Heart right ventricle (tissue), 16 donors: ENCODE results near the gene CACNA1C. TPM values are rescaled to one million over a fixed set of nuclear protein-coding genes. Genes with fewer than 3 reads are reported as not detected.

Experiments used
- ATAC-seq, 8 donors: fragments of 200-7000 bp; cut with Tn5 transposase; one replicate each; pipeline ENCODE4 v1.9.1; 2020; ENCODE audit warnings: mild to moderate bottlenecking in 8 of 8, moderate library complexity in 8 of 8, moderate number of reproducible peaks in 1 of 8
- DNase-seq, 2 donors: peaks; one replicate each; pipeline ENCODE4 v3.0.0-alpha.2; 2020
- H3K27ac ChIP-seq, 10 donors: fragments of 200-600 bp; sonication (generic) in 2 of 10; one replicate each; pipeline versions ENCODE4 v1.5.0 to v1.8.0; 2020 to 2022; ENCODE audit warnings: mild to moderate bottlenecking in 3 of 10
- H3K27me3 ChIP-seq, 7 donors: fragments of 200-600 bp; one replicate each; pipeline ENCODE4 v1.8.0; 2021 to 2022; ENCODE audit warnings: mild to moderate bottlenecking in 2 of 7
- H3K36me3 ChIP-seq, 9 donors: fragments of 200-600 bp; sonication (generic) in 1 of 9; one replicate each; pipeline versions ENCODE4 v1.5.0 to v1.8.0; 2020 to 2022; ENCODE audit warnings: mild to moderate bottlenecking in 2 of 9
- H3K4me1 ChIP-seq, 9 donors: fragments of 200-600 bp; sonication (generic) in 1 of 9; one replicate each; pipeline versions ENCODE4 v1.5.0 to v1.8.0; 2020 to 2022; ENCODE audit warnings: mild to moderate bottlenecking in 4 of 9
- H3K4me3 ChIP-seq, 10 donors: fragments of 200-600 bp; sonication (generic) in 2 of 10; one replicate each; pipeline versions ENCODE4 v1.5.0 to v1.8.0; 2020 to 2022; ENCODE audit warnings: mild to moderate bottlenecking in 7 of 10, moderate library complexity in 2 of 10
- H3K9me3 ChIP-seq, 11 donors: fragments of 200-600 bp in 10 of 11; sonication (generic) in 2 of 11; one replicate each; pipeline versions ENCODE4 v1.5.0 to v1.8.0; 2013 to 2022; ENCODE audit warnings: mild to moderate bottlenecking in 2 of 11, control low read depth in 1 of 11, moderate library complexity in 1 of 11
- CTCF ChIP-seq, 9 donors: fragments of 200-600 bp; sonication (generic) in 2 of 9; IDR thresholded peaks; one replicate each; pipeline versions ENCODE4 v1.5.0 to v1.8.0; 2021 to 2022; ENCODE audit warnings: antibody characterized with exemption in 9 of 9, mild to moderate bottlenecking in 5 of 9, moderate library complexity in 1 of 9
- WGBS, 2 donors: extraction: QIAGEN DNeasy Blood & Tissue Kit; methylation state at CpG; one replicate each; pipeline ENCODE4 v1.1.7; 2013; ENCODE audit warnings: inconsistent platforms in 1 of 2; 5-methylcytosine and 5-hydroxymethylcytosine counted together
- intact Hi-C, 10 donors: fragments of 100-400 bp; cut with DNase I; formaldehyde crosslinking; loops; one replicate each; pipeline versions ENCODE4 v1.11.1 to v1.14.2; 2022
- polyA plus RNA-seq, 2 donors: library from polyadenylated mRNA; stranded (reverse); fragments of 200-250 nt; gene quantifications; one replicate each; pipeline ENCODE4 v1.2.3, GENCODE V29; 2013
- total RNA-seq, 10 donors: library from RNA; stranded (reverse); fragmentation: NEBNext Ultra II Directional in 3 of 10; extraction: Animal tissue kit (Norgen Biotek cat#: 25700) in 3 of 10; gene quantifications; one replicate each; pipeline versions ENCODE4 v1.2.1 to v1.2.4, GENCODE V29; 2021 to 2023
- donor health status: Arrhythmogenic right ventricular cardiomyopathy.
- donor health status: ischemic (EF 13 %, LVEDD 7.1; RV severe dilation, severe dysfunction).
- donor health status: healthy with polysubstance abuse.
- donor health status: DM: no; HTN: yes; CAD: no.
- donor health status: DM: no; HTN: no; CAD: no.
- donor health status: ischemic (EF 25% LVEDD 6.9; RV normal size, moderate dysfunction).
- donor health status: ischemic (EF 25% LVEDD 5.7; RV mildly dilated, moderate dysfunction).
- donor health status: healthy.
- donor health status: DM: yes; HTN: yes; CAD: no.
- donor health status: Ischemic cardiomyopathy.
- donor health status: ischemic (EF 35%, LVEDD 5.7; RV mildly dilated, moderate dysfunction).
- donor health status: nonischemic (EF 11% LVEDD 7.7; RV severe dilation, severe dysfunction).
- donor health status: DM: yes; HTN: yes; CAD: no.
- donor health status: PGD.
- donor health status: ischemic (EF 29% LVEDD 5.4; RV normal size, mild dysfunction).
- donor health status: nonischemic (EF 23%, LVEDD 6.1; RV moderate dilation, normal function).

Gene CACNA1C
- total and polyA plus RNA-seq, 12 donors, result 19.1 to 222 (median 183) TPM

DNA sequence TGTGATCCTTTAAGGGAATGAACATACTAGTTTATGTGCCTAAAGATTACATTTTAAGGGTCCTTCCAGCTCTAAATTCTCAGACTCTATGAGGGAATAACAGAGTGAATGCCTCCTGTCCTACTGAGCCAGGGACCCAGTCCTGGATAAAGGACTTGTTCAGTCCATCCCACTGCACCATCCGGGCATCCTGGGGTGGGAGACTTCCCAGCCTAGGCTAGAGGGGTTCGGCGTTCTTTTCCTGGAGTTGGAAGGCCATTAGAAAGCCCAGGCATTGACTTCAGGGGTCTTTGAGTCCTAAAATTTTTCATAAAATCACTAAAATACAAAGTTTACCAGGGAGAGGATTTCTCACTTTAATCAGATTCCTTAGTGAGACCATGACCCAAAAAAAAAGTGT, 614.1 kb downstream of the CACNA1C start:
- Histone ChIP-seq H3K27ac (no peak overlapping the region), H3K9me3 (no peaks in the 10 kb centered on the region), H3K27me3 (no peaks in the 10 kb centered on the region), H3K4me3 (no peak overlapping the region), H3K36me3 (peaks cover 0 to 100% (median 54%) of the 10 kb centered on the region in 9 donors), H3K4me1 (no peaks in the 10 kb centered on the region)
- no peak for DNase-seq
- intact Hi-C loops, result no loop called here
- 91% methylated on average over 3 of the region's 3 CpGs for WGBS, 2 donors
- TF ChIP-seq CTCF (IDR thresholded peaks at IDR 0.05), result no peak
- ATAC-seq, result no peak

GRCh38 chr12:2667716-2668440, 615.1 kb downstream of the CACNA1C start:
- Histone ChIP-seq H3K4me1 (no peaks in the 10 kb centered on the region), H3K27ac (no peak overlapping the region), H3K36me3 (peaks cover 0 to 100% (median 52%) of the 10 kb centered on the region in 9 donors), H3K9me3 (no peaks in the 10 kb centered on the region), H3K4me3 (no peak overlapping the region), H3K27me3 (no peaks in the 10 kb centered on the region)
- 86 to 91% methylated on average over 17 of the region's 17 CpGs for WGBS, 2 donors
- ATAC-seq, result peak in 1 of 8 donors; percentile 28
- intact Hi-C loops, result no loop called here
- TF ChIP-seq CTCF (IDR thresholded peaks at IDR 0.05), result no peak
- no peak for DNase-seq

DNA sequence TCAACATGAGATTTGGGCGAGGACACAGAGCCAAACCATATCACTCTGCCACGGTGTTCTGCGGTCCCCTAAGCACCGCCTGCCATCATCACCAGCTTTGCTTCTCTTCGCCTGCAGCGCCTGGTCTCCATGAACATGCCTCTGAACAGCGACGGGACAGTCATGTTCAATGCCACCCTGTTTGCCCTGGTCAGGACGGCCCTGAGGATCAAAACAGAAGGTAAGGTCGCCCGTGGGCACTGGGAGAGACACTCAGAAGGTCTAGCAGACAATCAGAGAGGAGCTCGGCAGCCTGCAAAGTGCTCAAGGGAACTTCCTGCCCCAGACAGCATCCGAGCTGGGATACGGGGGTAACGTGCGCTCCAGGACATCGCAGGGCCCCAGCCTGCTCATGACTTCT, 616.0 kb downstream of the CACNA1C start:
- TF ChIP-seq CTCF (IDR thresholded peaks at IDR 0.05), result no peak
- no peak overlapping the region for H3K4me3 ChIP-seq
- 89 to 95% methylated on average over 17 of the region's 17 CpGs for WGBS, 2 donors
- no peaks in the 10 kb centered on the region for H3K4me1 ChIP-seq
- no peaks in the 10 kb centered on the region for H3K9me3 ChIP-seq
- DNase-seq (no peak), ATAC-seq (no peak)
- H3K27me3 ChIP-seq, result no peaks in the 10 kb centered on the region
- no peak overlapping the region for H3K27ac ChIP-seq
- intact Hi-C loops, result no loop called here
- H3K36me3 ChIP-seq, result peaks cover 0 to 99% (median 52%) of the 10 kb centered on the region in 9 donors

DNA sequence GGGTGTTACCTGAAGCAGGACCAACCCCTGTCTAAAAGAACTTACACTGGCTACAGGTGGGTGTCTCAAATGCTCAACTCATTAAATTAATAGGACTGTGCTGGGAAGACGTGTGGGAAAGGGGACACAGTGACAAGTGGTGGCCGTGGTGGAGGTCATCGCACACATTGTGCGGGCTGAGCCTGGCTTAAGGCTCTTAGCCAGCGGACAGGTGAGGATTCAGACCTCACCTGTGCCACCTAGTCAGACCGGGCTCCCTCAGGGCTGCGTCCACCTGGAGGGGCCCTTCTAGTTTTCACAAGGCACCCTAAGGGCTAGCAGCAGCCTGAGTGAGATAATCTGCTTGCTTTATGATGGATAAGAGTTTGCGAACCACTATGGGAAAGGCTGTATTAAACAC, 616.8 kb downstream of the CACNA1C start:
- DNase-seq (no peak), ATAC-seq (no peak)
- peaks cover 0 to 99% (median 48%) of the 10 kb centered on the region in 9 donors for H3K36me3 ChIP-seq
- H3K4me3 ChIP-seq, result no peak overlapping the region
- no peaks in the 10 kb centered on the region for H3K27me3 ChIP-seq
- no peaks in the 10 kb centered on the region for H3K4me1 ChIP-seq
- no peak overlapping the region for H3K27ac ChIP-seq
- intact Hi-C loops, result no loop called here
- no peak for TF ChIP-seq CTCF (IDR thresholded peaks at IDR 0.05)
- WGBS, 2 donors, result 94% methylated on average over 8 of the region's 8 CpGs
- H3K9me3 ChIP-seq, result no peaks in the 10 kb centered on the region
